Suprapubic skin (tissue), 3 donors: Measurements from ENCODE around the gene NEGR1.

Experiments
- CTCF ChIP-seq, 2 donors: fragments of 200-600 bp in 1 of 2; fragments of 450-650 bp in 1 of 2; sonication (generic) in 1 of 2; IDR thresholded peaks; one replicate each; pipeline ENCODE4 v1.5.1; 2016 to 2019; ENCODE audit warnings: antibody characterized with exemption in 2 of 2, mild to moderate bottlenecking in 1 of 2, moderate library complexity in 1 of 2
- POLR2A ChIP-seq, 2 donors: fragments of 450-650 bp; IDR thresholded peaks; one replicate each; pipeline ENCODE4 v1.6.1; 2017; ENCODE audit warnings: antibody characterized with exemption in 2 of 2, mild to moderate bottlenecking in 2 of 2, moderate library complexity in 2 of 2

GRCh38 chr1:71399594-71399993 is 882.7 kb downstream of the NEGR1 start:
- TF ChIP-seq CTCF (IDR thresholded peaks at IDR 0.05) (no peak), POLR2A (IDR thresholded peaks at IDR 0.05) (no peak)
